ENCODE results near the gene LONP2. TPM values are rescaled to one million over a fixed set of nuclear protein-coding genes. Genes with fewer than 3 reads are reported as not detected.

LONP2 gene
- polyA plus RNA-seq, 3 donors = 21.5 to 35.6 (median 26.0) TPM

- no peak overlapping the region for H3K4me3 ChIP-seq (replicated peaks in 1 of 3; ENCODE audit: low read depth in 2 of 3, low read length in 3 of 3)
- no peaks in the 10 kb centered on the region for H3K4me1 ChIP-seq (ENCODE audit: control insufficient read depth in 1 of 2, insufficient read depth in 2 of 2, low read length in 2 of 2)
- no peak overlapping the region for H3K27ac ChIP-seq (ENCODE audit: low read depth in 1 of 2, low read length in 2 of 2)
- H3K9me3 ChIP-seq (replicated peaks in 1 of 2; ENCODE audit: control insufficient read depth in 1 of 2, insufficient read depth in 1 of 2, low read length in 2 of 2) = peaks cover 0 to 6% of the 10 kb centered on the region in 2 donors
- H3K4me2 ChIP-seq (replicated peaks; ENCODE audit: extremely low read depth, low read length, poor library complexity, severe bottlenecking) = no peak overlapping the region
- intact Hi-C loops (cut with micrococcal nuclease) = no loop called here
- Mint-ChIP-seq H3K4me1 (peaks cover 2% of the 10 kb centered on the region), H3K4me3 (no peak overlapping the region), H3K27me3 (ENCODE audit: low read depth in 3 of 3) (no peaks in the 10 kb centered on the region), H3K9me3 (peaks cover 12 to 20% (median 14%) of the 10 kb centered on the region in 7 donors), H3K36me3 (peaks cover 72 to 76% of the 10 kb centered on the region in 2 donors), H3K27ac (no peak overlapping the region)
- no peak for TF ChIP-seq CTCF (IDR thresholded peaks at IDR 0.05)
- peaks cover 46 to 96% of the 10 kb centered on the region in 2 donors for H3K36me3 ChIP-seq (replicated peaks in 1 of 2; ENCODE audit: control insufficient read depth in 1 of 2, insufficient read depth in 2 of 2, low read length in 2 of 2)
- no peaks in the 10 kb centered on the region for H3K27me3 ChIP-seq (ENCODE audit: control insufficient read depth in 2 of 2, insufficient read depth in 2 of 2, low read length in 2 of 2)
- H3K9ac ChIP-seq (ENCODE audit: insufficient read depth, low read length, poor library complexity, severe bottlenecking) = no peak overlapping the region
- no peaks in the 10 kb centered on the region for H4K20me1 ChIP-seq (ENCODE audit: insufficient read depth, low read length)
- H2AFZ ChIP-seq (ENCODE audit: insufficient read depth, low read depth, low read length, poor library complexity, severe bottlenecking) = no peak overlapping the region
- no peak for DNase-seq
- no peaks in the 10 kb centered on the region for H3K79me2 ChIP-seq (ENCODE audit: insufficient read depth, low read length)
Measured at GRCh38 chr16:48287239-48287638, 43.1 kb downstream of the LONP2 start.

- Histone ChIP-seq H3K9ac (ENCODE audit: insufficient read depth, low read length, poor library complexity, severe bottlenecking) (no peak overlapping the region), H3K27ac (ENCODE audit: low read depth in 1 of 2, low read length in 2 of 2) (no peak overlapping the region), H3K79me2 (ENCODE audit: insufficient read depth, low read length) (no peaks in the 10 kb centered on the region), H2AFZ (ENCODE audit: insufficient read depth, low read depth, low read length, poor library complexity, severe bottlenecking) (no peak overlapping the region), H3K36me3 (replicated peaks in 1 of 2; ENCODE audit: control insufficient read depth in 1 of 2, insufficient read depth in 2 of 2, low read length in 2 of 2) (peaks cover 51 to 94% of the 10 kb centered on the region in 2 donors), H3K4me3 (replicated peaks in 1 of 3; ENCODE audit: low read depth in 2 of 3, low read length in 3 of 3) (no peak overlapping the region), H4K20me1 (ENCODE audit: insufficient read depth, low read length) (no peaks in the 10 kb centered on the region), H3K4me2 (replicated peaks; ENCODE audit: extremely low read depth, low read length, poor library complexity, severe bottlenecking) (no peak overlapping the region), H3K9me3 (replicated peaks in 1 of 2; ENCODE audit: control insufficient read depth in 1 of 2, insufficient read depth in 1 of 2, low read length in 2 of 2) (peaks cover 0 to 3% of the 10 kb centered on the region in 2 donors), H3K4me1 (ENCODE audit: control insufficient read depth in 1 of 2, insufficient read depth in 2 of 2, low read length in 2 of 2) (no peaks in the 10 kb centered on the region), H3K27me3 (ENCODE audit: control insufficient read depth in 2 of 2, insufficient read depth in 2 of 2, low read length in 2 of 2) (no peaks in the 10 kb centered on the region)
- peaks cover 6 to 12% (median 8%) of the 10 kb centered on the region in 7 donors for H3K9me3 Mint-ChIP-seq
- H3K27me3 Mint-ChIP-seq (ENCODE audit: low read depth in 3 of 3) = no peaks in the 10 kb centered on the region
- intact Hi-C loops (cut with micrococcal nuclease) = no loop called here
- no peak for TF ChIP-seq CTCF (IDR thresholded peaks at IDR 0.05)
- peaks cover 60 to 72% of the 10 kb centered on the region in 2 donors for H3K36me3 Mint-ChIP-seq
- no peak for DNase-seq
- no CpG with 5 or more reads among the region's 3 CpGs for WGBS (ENCODE audit: insufficient coverage)
- H3K27ac Mint-ChIP-seq = no peak overlapping the region
- H3K4me3 Mint-ChIP-seq = no peak overlapping the region
- H3K4me1 Mint-ChIP-seq = no peaks in the 10 kb centered on the region
Measured at GRCh38 chr16:48291303-48291702, 47.2 kb downstream of the LONP2 start.
